Epidermal melanocyte (primary cell): ENCODE data around the gene PPP2R5C.

Source experiments
- DNase-seq: peaks from one replicate; pipeline ENCODE4 v3.0.0; 2011; ENCODE audit warnings: low spot score; ENCODE audit not compliant: insufficient read length

The PPP2R5C gene

DNA sequence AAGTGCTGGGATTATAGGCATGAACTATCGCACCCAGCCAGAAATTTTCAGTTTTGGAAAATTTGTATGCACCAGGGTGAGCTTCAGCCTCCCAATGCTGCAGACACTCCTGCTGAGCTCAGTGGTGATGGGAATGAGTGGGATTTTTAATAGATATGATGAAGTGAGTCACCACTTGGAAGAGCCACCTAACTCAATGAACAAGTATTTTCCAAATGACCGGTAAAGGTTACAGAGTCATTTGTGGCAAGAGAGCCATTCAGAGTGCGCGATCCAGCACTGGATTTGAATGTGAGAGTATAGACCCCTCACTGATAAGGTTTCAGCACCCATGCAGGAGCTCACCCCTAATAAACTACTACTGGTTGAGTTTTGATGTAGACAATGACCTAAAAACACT is 100.7 kb downstream of the PPP2R5C start:
- no peak for DNase-seq

DNA sequence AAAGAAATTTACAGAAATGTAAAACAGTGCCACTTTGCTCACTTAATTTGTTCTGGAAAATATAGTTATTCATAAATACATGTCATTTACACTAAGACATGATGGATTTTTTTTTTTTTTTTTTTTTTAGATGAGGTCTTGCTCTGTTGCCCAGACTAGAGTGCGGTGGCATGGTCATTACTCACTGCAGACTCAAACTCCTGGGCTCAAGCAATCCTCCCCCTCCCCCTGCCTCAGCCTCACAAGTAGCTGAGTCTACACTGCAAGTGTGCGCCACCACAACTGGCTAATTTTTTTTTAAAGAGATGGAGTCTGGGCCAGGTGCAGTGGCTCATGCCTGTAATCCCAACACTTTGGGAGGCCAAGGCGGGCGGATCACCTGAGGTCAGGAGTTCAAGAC is 101.2 kb downstream of the PPP2R5C start:
- DNase-seq: no peak

DNA sequence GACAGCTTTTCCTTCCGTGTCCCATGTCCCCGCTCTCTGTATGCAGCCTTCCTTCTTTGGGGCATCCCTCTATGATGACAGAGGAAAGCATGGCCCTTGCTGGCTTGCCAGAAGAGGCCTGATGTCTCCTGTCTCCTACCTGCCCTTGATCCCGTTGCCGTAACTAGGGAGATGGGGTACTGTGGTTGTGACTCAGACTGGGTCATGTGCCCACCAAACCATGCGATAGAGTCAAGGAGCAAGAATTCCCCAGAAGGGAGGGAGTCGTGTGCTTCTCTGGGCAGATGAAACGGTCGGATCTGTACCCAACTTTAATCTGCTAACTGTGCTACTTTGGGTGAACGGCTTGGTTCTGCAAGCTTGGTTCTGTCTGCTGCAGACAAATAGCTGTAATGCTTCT is 103.8 kb downstream of the PPP2R5C start:
- no peak for DNase-seq

DNA sequence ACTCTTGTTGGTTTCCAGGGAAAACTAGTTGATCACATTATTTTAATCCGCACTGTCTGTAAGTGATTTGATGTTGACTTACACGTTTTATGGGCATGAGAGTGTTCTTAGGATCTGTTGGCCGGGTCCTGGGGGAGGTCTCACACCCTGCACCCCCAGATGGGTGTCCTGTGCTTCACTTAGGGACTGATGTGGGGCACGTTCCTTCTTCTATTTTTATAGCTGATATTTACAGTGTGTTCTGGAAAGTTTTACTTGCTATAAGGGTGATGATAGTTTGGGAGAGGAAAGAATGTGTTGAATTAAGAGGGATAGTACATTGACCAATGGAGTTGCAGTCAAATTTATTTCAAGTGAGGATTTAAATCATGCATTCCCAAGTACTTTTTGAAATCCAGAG is 106.3 kb downstream of the PPP2R5C start:
- no peak for DNase-seq

DNA sequence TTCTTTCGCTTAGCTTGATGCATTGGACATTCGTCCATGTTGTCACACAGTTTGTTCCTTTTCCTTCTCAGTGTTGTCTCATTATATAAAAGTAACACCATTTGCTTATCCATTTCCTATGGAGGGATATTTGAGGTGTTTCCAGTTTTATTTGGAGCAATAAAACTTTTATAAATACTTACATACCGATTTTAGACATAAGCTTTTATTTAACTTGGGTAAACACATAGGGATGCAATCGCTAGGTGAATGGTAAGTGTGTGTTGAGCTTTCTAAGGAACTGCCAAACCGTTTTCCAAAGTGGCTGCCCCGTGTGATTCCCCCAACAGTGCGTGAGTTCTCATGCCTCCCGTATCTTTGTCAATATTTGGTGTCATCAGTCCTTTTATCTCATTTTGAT is 107.7 kb downstream of the PPP2R5C start:
- DNase-seq: no peak

DNA sequence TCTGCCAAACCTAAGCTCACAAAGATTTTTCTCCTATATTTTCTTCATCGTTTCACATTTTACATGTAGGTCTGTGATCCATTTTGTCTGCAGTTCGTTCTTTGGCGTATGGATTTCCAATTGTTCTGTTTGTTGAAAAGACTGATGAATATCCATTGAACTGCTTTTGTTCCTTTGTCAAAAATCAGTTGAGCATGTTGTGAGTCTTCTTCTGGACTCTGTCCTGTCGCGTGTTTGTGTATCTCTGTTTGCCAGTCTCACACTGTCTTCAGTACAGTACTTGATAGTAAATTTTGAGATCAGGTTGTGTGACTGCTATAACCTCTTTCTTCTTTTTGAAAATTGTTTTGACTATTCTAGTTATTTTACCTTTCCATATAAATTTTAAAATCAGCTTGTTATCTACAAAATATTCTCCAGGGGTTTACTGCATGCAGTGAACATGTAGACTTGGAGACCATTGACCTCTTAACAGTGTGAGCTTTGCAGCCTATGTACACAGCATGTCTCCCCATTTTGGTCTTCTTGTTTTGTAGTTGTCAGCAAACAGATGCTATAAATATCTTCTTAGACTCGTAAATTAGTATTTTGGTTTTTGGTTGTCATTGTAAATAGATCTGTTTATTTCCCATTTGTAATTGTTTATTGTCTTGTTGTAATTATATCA is 108.9 kb downstream of the PPP2R5C start:
- no peak for DNase-seq

DNA sequence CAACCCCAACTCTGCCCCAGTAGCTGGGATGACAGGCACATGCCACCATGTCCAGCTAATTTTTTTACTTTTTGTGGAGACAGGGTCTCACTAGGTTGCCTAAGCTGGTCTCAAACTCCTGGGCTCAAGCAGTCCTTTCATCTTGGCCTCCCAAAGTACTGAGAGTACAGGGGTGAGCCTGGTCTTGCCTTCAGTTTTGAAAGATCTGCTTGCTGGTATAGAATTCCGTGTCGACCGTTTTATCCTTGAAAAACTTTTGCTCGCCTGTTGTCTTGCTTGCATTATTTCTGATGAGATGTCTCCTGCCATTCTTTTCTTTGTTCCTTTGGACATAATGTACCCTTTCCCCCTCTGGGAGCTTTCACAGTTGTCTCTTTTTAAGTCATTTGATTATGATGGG is 110.8 kb downstream of the PPP2R5C start:
- DNase-seq: no peak

DNA sequence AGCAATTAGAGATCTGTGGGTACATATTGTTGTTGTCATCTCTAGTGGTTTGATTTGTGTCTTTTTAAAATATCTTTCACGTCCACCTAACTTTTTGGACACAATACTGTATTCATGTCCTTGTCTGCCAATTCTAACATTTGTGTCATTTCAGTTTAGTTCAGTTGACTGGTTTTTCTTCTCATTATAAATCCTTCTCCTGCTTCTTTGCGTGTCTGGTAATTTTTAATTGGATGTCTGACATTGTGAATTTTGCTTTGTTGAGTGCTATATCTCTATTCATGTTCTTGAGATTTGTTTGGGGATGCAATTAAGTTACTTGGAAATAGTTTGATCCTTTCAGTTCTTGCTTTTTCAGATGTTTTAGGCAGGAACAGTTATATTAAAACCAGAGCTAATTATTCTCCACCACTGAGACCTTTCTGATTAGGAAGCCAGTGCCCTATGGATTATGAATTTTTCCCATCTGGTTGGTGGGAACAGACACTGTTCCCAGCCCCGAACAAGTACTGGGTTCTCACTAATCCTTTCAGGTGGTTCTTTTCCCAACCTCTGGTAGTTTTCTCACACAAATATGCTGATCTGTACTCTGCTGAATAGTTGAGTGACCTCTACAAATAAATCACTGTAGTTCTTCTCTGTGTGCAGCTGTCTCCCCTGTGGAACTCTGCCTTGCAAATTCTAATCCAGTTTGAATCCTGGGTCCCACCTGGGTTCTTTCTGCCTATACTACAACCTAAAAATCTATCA is 111.7 kb downstream of the PPP2R5C start:
- DNase-seq: no peak

DNA sequence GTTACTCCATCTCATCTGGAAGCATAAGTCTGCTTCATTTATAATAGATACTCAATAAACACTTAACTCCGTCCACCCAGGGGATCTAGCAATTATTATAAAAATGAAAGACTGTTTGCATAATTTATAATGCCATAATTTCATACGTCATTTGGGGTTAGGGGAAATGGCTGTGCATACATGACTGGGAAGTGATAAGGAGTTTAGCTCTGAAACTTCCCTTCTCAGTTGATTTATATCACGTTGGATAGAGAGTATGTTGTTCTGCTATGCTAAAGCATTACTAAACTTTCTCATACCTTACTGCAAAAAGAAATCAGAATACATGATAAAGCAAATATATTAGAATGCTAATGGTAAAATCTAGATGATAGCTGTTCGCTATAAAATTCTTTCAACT is 112.5 kb downstream of the PPP2R5C start:
- DNase-seq: no peak

DNA sequence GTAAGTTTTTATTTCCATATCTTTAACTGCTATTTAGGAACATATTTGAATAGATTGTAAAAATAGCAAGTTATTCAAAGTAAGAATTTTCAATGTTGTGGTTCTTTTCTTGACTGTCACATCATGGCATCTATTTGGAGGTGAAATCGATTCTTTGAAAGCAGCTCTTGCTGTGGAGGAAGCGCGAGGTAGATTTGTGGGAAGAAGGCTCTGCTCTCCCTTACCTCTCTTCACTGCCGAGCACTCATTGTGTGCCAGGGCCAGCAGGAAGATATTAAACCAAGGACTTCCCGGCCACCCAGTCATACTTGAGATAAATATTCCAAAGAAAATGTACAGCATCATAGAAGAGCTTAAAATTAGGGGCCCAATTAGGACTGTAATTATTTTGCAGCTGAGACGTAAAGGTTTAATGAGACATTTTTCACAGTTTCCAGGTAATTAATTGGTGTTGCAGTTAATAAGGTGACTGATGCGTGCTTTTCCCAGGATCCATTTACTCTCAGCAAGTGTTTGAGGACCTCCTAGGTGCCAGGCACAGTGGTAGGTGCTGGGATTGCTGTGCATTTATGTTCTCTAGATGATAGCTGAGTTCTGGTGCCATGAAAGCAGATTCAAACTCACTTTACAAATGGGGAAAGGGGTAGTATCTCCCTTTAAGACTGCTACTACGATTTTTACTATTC is 113.7 kb downstream of the PPP2R5C start:
- no peak for DNase-seq

DNA sequence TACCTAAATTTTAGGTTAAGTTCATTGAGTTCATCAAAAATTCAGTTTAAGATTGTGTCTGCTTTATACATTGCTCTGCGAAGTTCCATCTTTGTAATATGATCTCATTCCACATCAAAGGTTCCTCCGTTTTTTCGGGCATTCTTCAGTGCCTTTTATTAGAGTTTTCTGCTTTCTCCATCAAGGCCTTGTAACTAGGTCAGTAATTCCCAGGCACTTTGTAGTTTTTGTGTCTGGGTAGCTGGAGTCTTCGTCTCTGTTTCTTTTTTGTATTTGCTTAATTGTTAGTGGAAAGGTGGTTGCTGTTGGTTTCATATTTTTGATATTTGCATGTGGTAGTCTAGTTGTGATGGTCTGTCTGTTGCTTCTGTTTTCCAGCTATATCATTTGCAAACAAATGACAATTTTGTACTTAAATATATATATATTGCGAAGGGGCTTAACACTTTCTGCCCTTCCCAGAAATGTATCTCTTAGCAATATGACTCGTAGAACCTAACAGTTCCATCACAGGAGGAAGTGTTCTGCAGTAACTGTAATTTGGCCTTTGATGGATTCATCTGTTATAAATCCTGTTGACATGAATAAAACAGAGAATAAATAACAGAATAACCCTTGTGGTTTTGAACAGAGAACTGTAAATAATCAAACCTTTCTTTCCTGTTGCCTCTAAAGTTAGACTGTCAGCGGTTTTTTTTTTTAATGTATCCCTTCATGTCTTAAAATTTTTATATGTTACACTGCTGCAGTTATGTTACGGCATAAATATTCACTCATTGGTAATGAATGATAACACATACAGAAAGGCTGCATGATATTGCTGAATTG is 114.4 kb downstream of the PPP2R5C start:
- no peak for DNase-seq

DNA sequence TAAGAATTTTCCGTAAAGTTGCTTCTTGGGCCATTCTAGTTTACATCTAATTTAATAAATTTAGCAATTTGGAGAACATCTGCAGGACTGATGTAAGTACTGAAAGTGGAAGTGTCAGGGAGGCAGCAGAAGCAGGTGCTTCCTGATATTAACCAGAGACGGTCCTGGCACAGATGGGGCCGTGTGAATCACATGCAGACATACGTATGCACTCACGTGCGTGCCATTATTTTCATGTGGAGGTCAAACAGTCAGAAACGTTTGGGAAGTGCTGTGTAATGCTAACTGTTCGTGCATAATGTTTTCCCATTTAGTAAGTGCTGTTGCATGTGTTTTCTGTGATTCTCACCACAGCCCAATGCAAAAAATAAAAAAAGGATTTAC is 115.0 kb downstream of the PPP2R5C start:
- DNase-seq: no peak

DNA sequence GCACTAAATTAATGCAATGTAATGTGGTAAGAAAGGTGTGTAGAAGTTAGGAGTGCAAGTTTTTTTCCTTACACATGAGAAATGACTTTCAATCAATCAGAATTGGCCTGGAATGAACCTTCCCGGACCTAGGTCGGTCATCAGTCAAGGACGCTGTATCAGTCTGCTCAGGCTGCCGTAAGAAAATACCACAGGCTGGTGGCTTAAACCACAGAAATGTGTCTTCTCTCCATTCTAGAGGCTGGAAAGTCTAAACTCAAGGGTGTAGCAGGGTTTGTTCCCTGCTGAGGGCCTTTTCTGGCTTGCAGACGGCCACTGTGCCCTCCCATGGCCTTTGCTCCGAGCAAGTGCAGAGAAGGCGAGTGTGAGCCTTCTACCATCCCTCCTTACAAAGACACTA is 116.3 kb downstream of the PPP2R5C start:
- no peak for DNase-seq

DNA sequence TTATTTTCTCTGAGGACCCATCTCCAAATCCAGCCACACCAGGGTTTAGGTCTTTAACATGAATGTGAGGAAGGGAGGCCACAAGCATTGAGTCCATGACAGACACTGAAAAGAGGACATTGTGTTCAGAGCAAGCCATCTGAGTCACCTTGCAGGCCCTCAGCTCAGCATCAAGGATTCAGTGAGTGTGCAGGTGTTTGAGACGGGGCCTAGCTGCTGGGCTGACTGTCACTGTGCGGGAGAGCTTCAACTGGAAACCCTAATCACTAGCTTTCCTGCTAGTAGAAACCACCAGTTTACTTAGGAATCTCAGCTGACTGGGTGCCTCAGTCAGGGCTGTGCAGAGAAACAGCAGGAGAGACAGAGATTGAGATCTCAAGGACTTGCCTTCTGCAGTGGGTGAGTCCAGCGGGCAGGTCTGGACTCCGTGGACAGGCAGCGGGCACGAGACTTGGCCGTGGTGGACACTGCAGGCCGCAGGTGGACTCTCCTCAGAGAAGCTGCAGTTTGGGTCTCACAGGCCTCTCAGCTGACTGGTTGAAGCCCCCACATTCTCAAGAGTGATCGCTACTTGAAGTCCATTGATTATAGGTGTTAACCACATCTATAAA is 116.8 kb downstream of the PPP2R5C start:
- no peak for DNase-seq

DNA sequence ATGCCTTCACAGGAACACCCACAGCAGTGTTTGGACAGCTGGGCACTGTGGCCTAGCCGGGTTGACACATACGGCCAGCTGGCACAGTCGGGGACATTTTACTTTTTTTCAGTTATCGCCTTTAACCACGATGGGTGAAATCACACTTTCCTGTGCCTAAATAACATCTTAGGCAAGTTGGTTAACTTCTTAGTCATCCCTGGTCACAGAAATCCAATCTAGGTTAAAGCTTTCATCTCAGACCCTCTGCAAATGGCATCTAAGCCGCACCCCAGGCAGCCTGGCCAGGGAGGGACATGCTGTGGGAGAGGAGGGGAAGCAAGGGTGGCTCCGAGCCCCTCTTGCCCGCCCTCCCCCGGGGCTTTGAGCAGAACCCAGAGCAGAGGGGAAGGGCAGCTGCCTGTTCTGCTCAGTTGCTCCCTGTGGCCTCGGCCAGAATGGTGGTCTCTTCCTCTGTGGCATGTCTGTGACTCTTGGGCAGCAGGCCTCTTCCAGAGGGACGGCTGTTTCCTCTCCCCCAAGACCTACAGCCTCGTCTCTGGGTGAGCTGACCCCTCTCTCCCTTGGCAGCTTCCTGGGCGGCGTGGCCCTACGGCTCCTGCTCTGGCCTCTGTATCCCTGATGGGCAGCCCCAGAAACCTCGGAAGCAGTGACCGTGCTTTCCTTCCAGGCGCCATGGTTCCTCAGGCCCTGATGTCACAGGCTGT is 117.5 kb downstream of the PPP2R5C start:
- DNase-seq: no peak

DNA sequence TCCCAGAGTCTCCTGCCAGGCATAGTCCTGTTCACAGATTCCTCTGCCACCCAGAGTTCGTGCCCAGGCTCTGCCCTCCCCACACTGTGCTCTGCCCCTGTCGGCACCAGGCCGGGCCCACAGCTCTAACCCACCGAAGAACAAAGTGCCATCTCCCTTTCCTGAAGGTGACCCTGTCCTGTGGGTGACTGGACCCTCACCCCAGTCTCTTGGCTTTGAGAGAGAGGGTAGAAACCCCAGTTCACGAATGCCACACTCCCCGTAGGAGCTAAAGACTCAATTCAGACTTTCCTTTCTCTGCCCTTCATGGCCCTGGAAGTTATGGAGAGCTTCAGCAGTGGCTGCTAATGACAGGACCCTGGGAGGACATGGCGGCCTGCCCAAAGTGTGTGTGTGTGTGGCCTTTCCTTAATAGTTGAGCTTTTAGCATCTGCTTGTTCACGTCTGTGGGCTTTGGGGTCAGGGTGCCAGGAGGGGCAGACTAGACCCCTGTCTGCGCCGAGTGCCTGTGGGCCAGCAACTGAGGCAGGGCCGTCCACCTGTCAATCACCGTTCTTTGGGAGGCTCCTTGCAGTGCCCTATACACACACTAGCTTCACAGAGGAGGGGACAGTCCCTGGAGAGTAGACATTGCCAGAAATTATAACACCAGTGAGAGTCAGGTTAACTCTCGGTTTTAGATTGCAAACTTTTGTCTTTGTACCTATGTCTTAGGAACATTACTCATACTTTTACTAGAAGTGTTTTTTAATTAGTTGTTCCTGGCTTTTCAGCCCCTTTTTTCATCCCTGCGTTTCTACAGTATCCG is 118.2 kb downstream of the PPP2R5C start:
- no peak for DNase-seq

DNA sequence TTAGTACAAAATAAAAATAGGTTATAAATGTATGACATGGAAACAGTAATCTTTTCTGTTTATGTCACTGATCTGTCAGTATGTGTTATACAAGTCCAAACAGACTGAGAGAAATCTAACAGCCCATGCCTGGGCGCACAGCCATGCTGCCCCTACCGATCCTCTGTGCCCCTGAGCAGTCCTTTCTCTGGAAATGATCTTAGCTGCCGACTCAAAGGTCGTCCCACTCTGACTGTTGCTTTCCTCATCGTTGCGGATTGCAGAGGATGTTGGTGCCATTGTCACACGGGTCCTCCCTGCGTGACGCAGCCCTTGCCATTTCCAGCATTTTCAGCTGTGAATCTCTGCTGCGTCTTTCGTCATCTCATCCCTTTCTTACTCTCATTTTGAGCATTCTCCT is 119.9 kb downstream of the PPP2R5C start:
- DNase-seq: no peak

DNA sequence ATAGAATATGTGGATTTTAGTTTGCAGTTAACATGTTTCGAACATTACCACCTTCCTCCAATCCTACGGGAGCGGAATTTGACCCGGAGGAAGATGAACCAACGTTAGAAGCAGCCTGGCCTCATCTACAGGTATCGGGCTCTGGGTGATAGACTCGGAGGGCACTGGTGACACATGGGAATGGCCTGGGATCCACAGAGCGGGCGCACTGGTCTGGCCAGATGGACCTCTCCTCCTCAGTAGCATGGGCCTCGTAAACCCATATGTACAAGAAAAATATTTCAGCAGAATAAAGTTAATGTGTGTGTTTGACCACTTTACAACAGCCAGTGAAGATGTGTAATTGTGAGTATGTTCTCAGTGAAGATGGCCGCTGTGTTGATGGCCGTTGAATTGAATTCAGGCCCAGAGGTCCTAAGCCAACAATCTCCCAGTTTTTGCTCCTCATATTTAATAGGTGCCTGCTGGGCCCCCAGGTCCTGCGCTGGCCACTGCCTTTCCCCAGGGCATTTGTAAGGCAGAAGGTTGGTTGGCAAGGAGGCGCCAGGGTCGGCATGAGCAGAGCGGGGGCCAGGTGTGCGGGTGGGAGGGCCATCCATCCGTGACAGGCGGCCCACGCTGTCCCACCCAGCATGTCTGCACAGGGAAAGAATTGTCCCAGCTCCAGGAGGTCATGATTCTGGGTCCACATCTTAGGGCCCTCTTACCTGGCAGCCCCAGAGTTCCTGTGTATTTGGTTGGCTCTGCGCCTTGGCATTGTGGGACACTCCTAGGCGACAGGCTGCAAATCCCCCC is 120.8 kb downstream of the PPP2R5C start:
- DNase-seq: no peak
